Measurements from ENCODE around the gene NTN5.

The NTN5 gene

DNA sequence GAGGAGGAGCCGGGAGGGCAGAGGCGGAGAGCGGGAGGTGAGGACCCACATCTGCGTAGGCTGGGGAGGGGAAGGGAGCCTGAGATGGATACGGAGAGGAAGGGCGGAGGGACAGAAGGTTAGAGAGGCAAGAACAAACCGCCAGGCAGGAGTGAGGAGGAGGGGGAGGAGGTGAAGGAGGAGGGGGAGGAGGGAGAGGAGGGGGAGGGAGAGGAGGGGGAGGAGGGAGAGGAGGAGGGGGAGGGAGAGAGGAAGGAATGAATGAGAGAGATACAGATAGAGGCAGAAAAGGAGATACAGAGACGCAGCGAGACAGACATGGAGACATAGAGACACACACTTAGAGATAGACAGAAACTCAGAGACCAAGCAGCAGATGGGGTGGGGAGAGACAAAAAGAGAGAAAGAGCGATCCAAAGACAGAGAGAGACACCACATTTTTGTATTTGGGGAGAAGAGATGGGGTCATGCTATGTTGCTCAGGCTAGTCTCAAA lies 26.0 kb downstream of the NTN5 start:
- no peak for TF ChIP-seq POLR2AphosphoS5 (IDR thresholded peaks at IDR 0.05; ENCODE audit: low read depth, low read length)
- no peak for TF ChIP-seq FOXP2 (optimal IDR thresholded peaks at IDR 0.05; ENCODE audit: borderline replicate concordance, extremely low read depth, extremely low read length, insufficient read depth)
- TF ChIP-seq, protein P1, sequence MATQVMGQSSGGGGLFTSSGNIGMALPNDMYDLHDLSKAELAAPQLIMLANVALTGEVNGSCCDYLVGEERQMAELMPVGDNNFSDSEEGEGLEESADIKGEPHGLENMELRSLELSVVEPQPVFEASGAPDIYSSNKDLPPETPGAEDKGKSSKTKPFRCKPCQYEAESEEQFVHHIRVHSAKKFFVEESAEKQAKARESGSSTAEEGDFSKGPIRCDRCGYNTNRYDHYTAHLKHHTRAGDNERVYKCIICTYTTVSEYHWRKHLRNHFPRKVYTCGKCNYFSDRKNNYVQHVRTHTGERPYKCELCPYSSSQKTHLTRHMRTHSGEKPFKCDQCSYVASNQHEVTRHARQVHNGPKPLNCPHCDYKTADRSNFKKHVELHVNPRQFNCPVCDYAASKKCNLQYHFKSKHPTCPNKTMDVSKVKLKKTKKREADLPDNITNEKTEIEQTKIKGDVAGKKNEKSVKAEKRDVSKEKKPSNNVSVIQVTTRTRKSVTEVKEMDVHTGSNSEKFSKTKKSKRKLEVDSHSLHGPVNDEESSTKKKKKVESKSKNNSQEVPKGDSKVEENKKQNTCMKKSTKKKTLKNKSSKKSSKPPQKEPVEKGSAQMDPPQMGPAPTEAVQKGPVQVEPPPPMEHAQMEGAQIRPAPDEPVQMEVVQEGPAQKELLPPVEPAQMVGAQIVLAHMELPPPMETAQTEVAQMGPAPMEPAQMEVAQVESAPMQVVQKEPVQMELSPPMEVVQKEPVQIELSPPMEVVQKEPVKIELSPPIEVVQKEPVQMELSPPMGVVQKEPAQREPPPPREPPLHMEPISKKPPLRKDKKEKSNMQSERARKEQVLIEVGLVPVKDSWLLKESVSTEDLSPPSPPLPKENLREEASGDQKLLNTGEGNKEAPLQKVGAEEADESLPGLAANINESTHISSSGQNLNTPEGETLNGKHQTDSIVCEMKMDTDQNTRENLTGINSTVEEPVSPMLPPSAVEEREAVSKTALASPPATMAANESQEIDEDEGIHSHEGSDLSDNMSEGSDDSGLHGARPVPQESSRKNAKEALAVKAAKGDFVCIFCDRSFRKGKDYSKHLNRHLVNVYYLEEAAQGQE (IDR thresholded peaks at IDR 0.05; ENCODE audit: insufficient read depth in 1 of 2, low read depth in 2 of 2, low read length in 2 of 2) = no peak
- no peak for TF ChIP-seq TAF1 (IDR thresholded peaks at IDR 0.05; ENCODE audit: borderline replicate concordance, insufficient read depth, low read length)
- no peak for TF ChIP-seq SIN3A (IDR thresholded peaks at IDR 0.05; ENCODE audit: borderline replicate concordance, insufficient read depth, low read length)

DNA sequence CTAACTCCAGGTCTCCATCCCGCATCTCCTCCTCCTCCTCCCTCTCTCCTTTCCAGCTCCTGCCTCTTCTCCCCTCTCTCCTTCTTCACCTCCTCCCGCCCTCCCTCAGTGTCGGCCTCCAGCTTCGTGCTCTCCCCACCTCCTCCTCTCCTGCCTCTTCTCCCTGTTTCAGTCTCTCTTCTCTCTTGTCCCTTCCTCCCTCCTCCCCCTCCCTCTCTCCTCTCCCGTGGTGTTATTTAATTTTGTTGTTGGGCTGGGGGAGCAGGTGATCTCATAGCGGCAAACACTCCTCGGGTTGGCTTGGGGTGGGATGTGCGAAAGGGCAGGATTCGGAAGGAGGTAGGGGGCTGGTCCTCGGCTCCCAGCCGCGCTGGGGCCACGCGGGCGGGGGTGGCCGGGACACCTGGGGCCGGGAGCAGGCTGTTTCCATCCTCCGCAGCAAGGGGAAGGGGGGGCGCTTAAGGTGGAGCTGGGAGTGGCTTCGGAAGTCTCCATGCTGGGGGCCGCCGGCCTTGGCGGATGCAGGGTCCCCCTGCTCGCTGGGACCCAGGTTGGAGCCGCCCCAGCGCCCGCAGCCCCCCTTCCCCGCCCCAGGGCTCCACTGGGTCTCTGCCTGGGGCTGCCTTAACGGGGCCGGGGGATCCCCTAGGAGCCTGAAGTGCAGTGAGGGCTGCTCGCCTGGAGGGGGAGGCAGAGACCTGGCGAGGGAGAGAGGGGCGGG lies 26.7 kb downstream of the NTN5 start, which contains the start of gene CA11:
TSS of gene CA11 (minus strand) at position 187 of the 721 bp plus-strand sequence. CDS start 555 bp downstream, outside the sequence.
- no peak; the same call in 1 of the 2 replicates for TF ChIP-seq SIN3A (IDR thresholded peaks at IDR 0.05; ENCODE audit: borderline replicate concordance, insufficient read depth, low read length)
- no peak for TF ChIP-seq POLR2AphosphoS5 (IDR thresholded peaks at IDR 0.05; ENCODE audit: low read depth, low read length)
- no peak for TF ChIP-seq TAF1 (IDR thresholded peaks at IDR 0.05; ENCODE audit: borderline replicate concordance, insufficient read depth, low read length)
- peak; percentile 66 for TF ChIP-seq FOXP2 (optimal IDR thresholded peaks at IDR 0.05; ENCODE audit: borderline replicate concordance, extremely low read depth, extremely low read length, insufficient read depth)
- TF ChIP-seq, protein P1 (IDR thresholded peaks at IDR 0.05; ENCODE audit: insufficient read depth in 1 of 2, low read depth in 2 of 2, low read length in 2 of 2) = no peak

DNA sequence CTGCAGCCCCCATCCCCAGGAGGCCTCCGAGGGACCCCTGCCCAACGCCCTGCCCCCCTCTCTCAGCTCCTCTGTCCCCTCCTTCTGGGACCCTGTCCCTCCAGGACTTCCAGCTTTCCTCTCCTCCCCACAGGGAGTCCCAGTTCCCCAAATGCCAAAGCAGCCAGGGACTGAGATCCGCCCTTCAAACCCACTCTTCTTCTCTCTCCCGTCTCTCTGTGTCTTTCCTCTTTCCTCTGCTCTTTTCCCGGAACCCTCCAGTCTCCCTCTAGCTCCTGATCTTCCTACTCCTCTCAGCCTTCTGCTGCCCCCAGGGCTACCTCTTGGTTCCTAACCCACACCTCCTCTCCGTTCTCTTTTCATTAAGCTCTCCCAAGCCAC lies 27.2 kb downstream of the NTN5 start:
- TF ChIP-seq POLR2AphosphoS5 (IDR thresholded peaks at IDR 0.05; ENCODE audit: low read depth, low read length) = no peak
- TF ChIP-seq, protein P1 (IDR thresholded peaks at IDR 0.05; ENCODE audit: insufficient read depth in 1 of 2, low read depth in 2 of 2, low read length in 2 of 2) = no peak

DNA sequence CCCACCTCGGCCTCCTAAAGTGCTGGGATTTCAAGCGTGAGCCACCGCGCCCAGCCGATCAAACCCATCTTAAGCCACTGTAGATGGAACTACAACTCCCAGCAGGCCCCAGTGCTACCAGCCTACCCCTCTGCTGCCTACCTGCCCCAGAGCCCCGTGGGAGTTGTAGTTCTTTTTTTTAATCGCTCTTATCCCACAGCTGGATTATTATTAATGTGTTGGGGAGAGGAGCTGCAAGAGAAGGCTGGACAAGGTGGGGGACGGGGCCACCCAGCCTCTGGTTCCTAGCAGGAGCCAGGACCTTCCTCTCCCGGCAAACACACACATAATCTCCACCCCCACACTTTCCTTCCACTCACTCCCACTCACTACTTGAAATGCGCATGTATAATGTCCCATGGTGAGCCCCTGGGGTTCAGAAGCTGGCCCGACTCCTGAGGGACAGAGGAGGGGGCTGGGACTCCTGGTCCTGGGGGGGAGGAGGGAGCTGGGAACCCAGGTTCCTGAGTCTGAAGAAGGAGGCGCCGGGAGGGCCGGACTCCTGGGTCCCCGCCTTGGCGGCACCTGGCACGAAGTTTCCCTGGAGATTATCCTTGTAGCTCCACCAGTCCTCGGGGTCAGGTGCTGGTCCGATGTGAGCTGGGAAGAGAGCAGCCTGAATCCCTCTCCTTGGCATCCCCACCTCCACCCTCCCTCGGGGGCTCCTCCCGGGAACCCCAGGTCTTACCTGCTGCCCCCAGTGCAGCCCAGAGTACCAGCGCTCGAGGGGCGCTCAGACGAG lies 27.8 kb downstream of the NTN5 start:
- no peak for TF ChIP-seq TAF1 (IDR thresholded peaks at IDR 0.05; ENCODE audit: borderline replicate concordance, insufficient read depth, low read length)
- no peak for TF ChIP-seq FOXP2 (optimal IDR thresholded peaks at IDR 0.05; ENCODE audit: borderline replicate concordance, extremely low read depth, extremely low read length, insufficient read depth)
- TF ChIP-seq POLR2AphosphoS5 (IDR thresholded peaks at IDR 0.05; ENCODE audit: low read depth, low read length) = no peak
- TF ChIP-seq, protein P1 (IDR thresholded peaks at IDR 0.05; ENCODE audit: insufficient read depth in 1 of 2, low read depth in 2 of 2, low read length in 2 of 2) = no peak
- no peak for TF ChIP-seq SIN3A (IDR thresholded peaks at IDR 0.05; ENCODE audit: borderline replicate concordance, insufficient read depth, low read length)
